COLO668 (cell line): Measurements from ENCODE around the gene SLC17A6.

ENCODE experiments used
- DNase-seq: peaks from one replicate; lab custom pipeline; 2025; ENCODE audit not compliant: unreplicated experiment; lab: John Stamatoyannopoulos, UW

The SLC17A6 gene

DNA sequence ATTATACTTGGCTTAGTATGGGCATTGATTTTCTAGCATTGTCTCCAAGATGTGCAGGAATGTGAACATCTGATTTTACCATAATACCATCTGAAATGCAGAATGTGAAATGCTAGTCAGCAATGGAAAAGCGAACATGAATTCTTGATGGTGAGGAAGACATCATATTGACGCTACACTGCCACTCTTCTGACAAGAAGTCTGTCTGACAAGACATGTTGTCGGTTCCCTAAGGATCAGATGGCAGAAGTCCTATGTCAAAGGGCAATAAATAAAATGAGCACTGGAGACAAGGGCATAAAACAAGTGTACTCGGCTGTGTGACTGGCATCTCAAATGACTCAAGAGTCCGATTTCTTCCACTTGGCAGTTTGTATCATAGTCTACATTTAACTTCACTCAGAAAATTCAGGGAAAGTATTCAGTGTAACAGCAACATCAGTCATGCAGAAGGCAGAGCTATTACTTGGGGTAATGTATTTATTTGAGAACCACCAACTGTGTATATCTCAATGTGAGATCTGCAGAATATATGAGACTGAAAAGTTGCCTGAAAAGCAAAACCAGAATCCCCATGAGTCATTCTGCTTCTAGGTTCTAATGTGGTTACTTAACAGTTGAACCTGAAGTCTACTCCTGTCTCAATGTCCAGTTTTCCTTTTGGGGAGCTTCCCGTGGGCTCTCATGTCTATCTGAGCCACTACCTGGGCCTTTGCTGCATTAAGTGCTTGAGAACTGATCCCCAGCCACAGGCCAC, 51.5 kb downstream of the SLC17A6 start:
- DNase-seq = no peak

DNA sequence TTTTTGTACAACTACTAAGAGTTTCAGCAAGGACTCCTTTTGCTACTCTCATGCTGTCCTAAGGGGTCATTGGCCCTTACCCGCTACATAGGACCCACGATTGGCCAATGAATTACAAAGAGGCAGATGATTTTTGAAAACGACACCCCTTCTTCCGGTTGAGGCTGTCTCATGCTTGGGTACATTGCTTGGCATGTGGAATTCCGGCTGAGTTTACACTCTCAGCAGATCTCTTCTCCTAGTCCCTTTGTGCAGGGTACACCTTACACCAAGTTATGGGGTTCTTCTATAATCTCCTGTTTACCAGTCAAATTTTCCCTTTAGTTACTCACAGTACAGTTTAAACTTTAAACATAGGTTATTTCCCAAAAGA, 52.1 kb downstream of the SLC17A6 start:
- no peak for DNase-seq

DNA sequence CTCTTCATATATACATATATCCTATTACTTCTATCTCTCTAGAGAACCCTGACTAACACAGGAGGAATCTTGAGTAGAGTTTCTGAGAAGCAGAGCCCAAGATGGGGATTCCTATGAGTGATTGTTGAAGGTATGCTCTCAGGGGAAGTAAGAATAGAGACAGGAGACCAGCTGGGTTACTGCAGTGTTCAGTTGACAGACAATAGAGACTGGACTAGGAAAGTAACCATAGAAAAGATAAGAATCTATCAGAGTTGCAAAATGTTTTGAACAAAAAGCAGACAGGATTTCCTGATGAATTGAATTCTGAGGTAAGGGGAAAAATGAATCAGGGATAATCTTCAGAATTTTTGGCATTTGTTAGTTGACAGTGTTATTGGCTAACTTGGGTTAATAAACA, 54.4 kb downstream of the SLC17A6 start:
- no peak for DNase-seq

DNA sequence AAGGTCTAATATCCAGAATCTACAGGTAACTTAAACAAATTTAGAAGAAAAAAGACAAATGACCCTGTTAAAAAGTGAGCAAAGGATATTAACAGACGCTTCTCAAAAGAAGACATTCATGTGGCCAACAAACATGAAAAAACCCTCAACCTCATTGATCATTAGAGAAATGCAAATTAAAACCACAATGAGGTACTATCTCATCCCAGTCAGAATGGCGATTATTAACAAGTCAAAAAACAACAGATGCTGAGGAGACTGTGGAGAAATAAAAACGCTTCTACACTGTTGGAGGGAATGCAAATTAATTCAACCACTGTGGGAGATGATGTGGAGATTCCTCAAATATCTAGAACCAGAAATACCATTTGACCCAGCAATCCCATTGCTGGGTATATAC, 67.2 kb downstream of the SLC17A6 start:
- DNase-seq = no peak

DNA sequence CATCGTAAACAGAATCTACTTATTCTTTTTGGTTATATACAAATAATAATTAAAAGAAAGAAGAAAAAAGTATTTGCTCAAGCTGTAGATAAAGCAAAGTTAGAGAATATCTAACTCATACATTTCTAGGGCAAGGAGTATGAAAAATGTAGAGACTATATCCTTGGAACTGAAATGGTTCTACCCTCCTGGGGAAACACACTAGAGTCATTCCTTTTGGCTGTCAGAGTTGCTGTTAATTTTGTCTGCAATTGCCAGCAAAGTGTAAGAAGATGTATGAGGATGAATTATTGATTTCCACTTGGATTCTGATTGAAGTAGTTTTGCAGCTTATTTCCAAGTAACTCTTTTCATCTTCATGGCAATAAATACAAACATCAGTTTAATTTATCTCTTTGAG, 69.1 kb downstream of the SLC17A6 start:
- DNase-seq = no peak

DNA sequence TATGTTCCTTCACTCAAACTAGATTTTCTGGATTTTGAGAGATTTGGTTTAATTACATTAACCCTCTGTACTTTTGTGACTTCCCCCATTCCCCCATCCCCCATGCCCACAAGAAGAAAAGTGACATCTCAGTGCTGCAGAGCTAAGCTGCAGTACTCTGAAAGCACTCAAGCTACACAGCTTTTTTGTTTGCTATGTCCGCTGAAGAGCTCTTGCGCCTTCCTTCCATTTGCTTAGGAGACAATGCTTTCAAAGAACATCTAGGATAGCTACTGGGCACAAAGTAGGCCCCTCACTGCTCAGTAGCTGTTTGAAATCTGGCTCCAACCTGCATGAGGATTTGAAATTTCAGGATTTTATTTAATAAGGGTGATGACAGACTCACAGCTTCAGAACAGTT, 69.7 kb downstream of the SLC17A6 start:
- no peak for DNase-seq

DNA sequence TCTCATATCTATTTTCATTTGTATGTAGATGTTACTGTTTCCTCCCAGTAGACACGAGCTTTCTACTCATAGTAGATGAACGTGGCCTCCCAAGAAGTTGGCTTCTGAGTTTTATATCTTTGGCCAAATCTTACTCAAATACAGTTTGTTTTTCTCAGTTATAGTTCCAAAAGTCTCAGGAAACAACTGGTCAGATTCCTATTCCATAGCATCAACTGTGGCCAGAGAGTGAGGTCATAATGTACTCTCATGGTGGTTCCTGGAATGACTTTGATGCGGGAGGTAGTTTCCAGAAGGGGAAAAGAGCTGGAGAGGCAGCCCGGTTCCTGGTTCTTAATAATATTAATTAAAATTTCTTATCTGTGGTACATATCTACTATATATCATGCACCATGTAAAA, 77.3 kb downstream of the SLC17A6 start:
- no peak for DNase-seq

DNA sequence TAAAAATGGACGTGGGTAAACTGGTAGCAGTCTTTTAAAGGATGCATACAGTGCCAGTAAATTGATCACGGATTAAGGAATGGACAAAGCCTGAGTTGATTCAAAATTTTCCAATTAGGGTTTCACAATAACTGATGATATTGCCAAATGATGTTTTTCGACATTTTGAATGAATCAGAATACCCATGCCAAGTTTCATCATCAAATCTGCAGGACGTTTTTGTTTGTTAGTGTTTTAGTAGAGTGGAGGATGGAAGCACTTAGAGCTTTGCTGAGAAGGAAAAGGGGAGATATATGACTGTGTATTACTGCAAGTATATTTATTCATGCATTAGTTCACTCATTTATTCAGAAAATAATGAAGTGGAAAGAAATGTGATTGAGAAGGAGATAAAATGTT, 78.3 kb downstream of the SLC17A6 start:
- no peak for DNase-seq

DNA sequence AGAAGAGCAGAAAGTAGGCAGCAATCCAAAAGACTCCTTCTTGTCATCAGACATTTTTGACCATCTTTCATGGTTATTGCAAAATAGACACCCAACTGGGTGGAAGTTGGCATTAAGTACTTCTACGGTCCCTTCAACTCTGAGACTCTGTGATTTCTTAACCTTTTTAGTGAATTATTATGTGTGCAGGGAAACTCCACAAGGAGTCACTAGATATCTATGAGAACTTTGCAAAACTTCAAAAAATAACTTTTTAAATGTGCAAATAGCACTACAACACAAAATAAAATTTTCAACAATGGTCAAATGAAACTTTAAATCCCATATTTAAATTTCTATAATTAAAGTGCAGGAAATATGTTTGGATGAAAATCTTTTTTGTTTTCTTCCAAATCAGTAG, 88.7 kb downstream of the SLC17A6 start:
- DNase-seq = no peak
